ENCODE results near the gene HDAC1. TPM values are rescaled to one million over a fixed set of nuclear protein-coding genes. Genes with fewer than 3 reads are reported as not detected.
"Not testable (repeated sequence)": the region's sequence is repeated elsewhere in the genome, so short reads cannot be mapped to it uniquely, and the experiment has no call there.

Gene HDAC1
- total RNA-seq, 4 donors from 2014 or later = 8.7 to 23.8 (median 11.8) TPM

GRCh38 chr1:32273391-32274208, 18.3 kb upstream of the HDAC1 start:
- intact Hi-C loops (cut with DNase I; ENCODE audit: low total_unique reads) (no loop called here), in situ Hi-C loops (cut with MboI; ENCODE audit: low sequenced_read_pairs in 4 of 4) (no loop called here)
- ATAC-seq (no peak), DNase-seq (no peak)
- Histone ChIP-seq H3K9me3 (no peaks in the 10 kb centered on the region), H3K4me3 (no peak overlapping the region), H3K27ac (no peak overlapping the region), H3K36me3 (no peaks in the 10 kb centered on the region), H3K27me3 (peaks cover 13 to 35% (median 20%) of the 10 kb centered on the region in 3 donors), H3K4me1 (no peaks in the 10 kb centered on the region)
- TF ChIP-seq CTCF (IDR thresholded peaks at IDR 0.05 in 4 of 5, conservative IDR thresholded peaks at IDR 0.05 in 1 of 5) (no peak), POLR2A (IDR thresholded peaks at IDR 0.05) (no peak)

DNA sequence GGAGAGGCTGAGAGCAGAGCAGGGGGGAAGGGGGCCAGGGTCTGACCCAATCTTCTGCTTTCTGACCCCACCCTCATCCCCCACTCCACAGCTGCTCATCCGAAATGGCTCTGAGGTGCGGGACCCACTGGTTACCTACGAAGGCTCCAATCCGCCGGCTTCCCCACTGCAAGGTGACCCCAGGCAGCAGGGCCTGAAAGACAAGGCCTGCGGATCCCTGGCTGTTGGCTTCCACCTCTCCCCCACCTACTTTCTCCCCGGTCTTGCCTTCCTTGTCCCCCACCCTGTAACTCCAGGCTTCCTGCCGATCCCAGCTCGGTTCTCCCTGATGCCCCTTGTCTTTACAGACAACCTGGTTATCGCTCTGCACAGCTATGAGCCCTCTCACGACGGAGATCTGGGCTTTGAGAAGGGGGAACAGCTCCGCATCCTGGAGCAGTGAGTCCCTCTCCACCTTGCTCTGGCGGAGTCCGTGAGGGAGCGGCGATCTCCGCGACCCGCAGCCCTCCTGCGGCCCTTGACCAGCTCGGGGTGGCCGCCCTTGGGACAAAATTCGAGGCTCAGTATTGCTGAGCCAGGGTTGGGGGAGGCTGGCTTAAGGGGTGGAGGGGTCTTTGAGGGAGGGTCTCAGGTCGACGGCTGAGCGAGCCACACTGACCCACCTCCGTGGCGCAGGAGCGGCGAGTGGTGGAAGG, 17.1 kb upstream of the HDAC1 start:
- H3K4me3 ChIP-seq = no peak overlapping the region
- no peaks in the 10 kb centered on the region for H3K36me3 ChIP-seq
- H3K9me3 ChIP-seq = no peaks in the 10 kb centered on the region
- in situ Hi-C loops (cut with MboI; ENCODE audit: low sequenced_read_pairs in 4 of 4) = no loop called here
- no peak overlapping the region for H3K27ac ChIP-seq
- DNase-seq (no peak), ATAC-seq (no peak)
- H3K27me3 ChIP-seq = peaks cover 13 to 35% (median 20%) of the 10 kb centered on the region in 3 donors
- intact Hi-C loops (cut with DNase I; ENCODE audit: low total_unique reads) = no loop called here
- TF ChIP-seq POLR2A (IDR thresholded peaks at IDR 0.05) (no peak), CTCF (IDR thresholded peaks at IDR 0.05 in 4 of 5, conservative IDR thresholded peaks at IDR 0.05 in 1 of 5) (no peak)
- H3K4me1 ChIP-seq = no peaks in the 10 kb centered on the region

DNA sequence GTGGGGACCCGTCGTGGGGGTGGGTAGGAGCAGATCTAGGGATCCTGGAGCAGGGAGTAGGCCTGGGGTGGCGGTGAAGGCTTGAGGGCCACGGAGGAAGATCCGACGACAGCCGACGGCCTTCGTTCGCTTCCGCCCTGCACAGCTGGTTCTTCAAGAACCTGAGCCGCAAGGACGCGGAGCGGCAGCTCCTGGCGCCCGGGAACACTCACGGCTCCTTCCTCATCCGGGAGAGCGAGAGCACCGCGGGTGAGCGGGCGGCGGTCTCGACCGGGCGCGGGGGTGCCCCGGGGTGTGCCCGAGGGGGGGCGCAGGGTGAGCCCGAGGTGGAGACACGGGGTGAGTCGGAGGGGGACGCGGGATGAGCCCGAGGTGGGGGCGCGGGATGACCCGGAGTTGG, 16.5 kb upstream of the HDAC1 start:
- no peaks in the 10 kb centered on the region for H3K4me1 ChIP-seq
- TF ChIP-seq CTCF (IDR thresholded peaks at IDR 0.05 in 4 of 5, conservative IDR thresholded peaks at IDR 0.05 in 1 of 5) (no peak), POLR2A (IDR thresholded peaks at IDR 0.05) (no peak)
- ATAC-seq (no peak), DNase-seq (no peak)
- in situ Hi-C loops (cut with MboI; ENCODE audit: low sequenced_read_pairs in 4 of 4) (no loop called here), intact Hi-C loops (cut with DNase I; ENCODE audit: low total_unique reads) (no loop called here)
- no peaks in the 10 kb centered on the region for H3K9me3 ChIP-seq
- H3K4me3 ChIP-seq = no peak overlapping the region
- H3K27me3 ChIP-seq = peaks cover 13 to 35% (median 20%) of the 10 kb centered on the region in 3 donors
- H3K27ac ChIP-seq = no peak overlapping the region
- no peaks in the 10 kb centered on the region for H3K36me3 ChIP-seq

- Histone ChIP-seq H3K27me3 (peaks cover 13 to 35% (median 20%) of the 10 kb centered on the region in 3 donors), H3K9me3 (no peaks in the 10 kb centered on the region), H3K4me1 (no peaks in the 10 kb centered on the region), H3K4me3 (no peak overlapping the region), H3K36me3 (no peaks in the 10 kb centered on the region), H3K27ac (no peak overlapping the region)
- TF ChIP-seq CTCF (IDR thresholded peaks at IDR 0.05 in 4 of 5, conservative IDR thresholded peaks at IDR 0.05 in 1 of 5) = no peak
- ATAC-seq (no peak), DNase-seq (no peak)
- intact Hi-C loops (cut with DNase I; ENCODE audit: low total_unique reads) (no loop called here), in situ Hi-C loops (cut with MboI; ENCODE audit: low sequenced_read_pairs in 4 of 4) (no loop called here)
These were observed 15.7 kb upstream of the HDAC1 start for GRCh38 chr1:32276032-32276782.

GRCh38 chr1:32284777-32285176, 7.1 kb upstream of the HDAC1 start:
- H3K9me3 ChIP-seq; H3K4me3 ChIP-seq; in situ Hi-C loops (cut with MboI; ENCODE audit: low sequenced_read_pairs in 4 of 4); H3K36me3 ChIP-seq; DNase-seq; intact Hi-C loops (cut with DNase I; ENCODE audit: low total_unique reads); H3K27ac ChIP-seq; H3K27me3 ChIP-seq; H3K4me1 ChIP-seq; ATAC-seq: not testable (repeated sequence)
